GM10847 (cell line): Measurements from ENCODE around the gene PPP2R2B.

Source experiments
- POLR2A ChIP-seq: IDR thresholded peaks from 2 replicates; pipeline ENCODE4 v1.6.1; 2011; ENCODE audit not compliant: insufficient read length; ENCODE audit errors: extremely low read depth

Gene PPP2R2B

DNA sequence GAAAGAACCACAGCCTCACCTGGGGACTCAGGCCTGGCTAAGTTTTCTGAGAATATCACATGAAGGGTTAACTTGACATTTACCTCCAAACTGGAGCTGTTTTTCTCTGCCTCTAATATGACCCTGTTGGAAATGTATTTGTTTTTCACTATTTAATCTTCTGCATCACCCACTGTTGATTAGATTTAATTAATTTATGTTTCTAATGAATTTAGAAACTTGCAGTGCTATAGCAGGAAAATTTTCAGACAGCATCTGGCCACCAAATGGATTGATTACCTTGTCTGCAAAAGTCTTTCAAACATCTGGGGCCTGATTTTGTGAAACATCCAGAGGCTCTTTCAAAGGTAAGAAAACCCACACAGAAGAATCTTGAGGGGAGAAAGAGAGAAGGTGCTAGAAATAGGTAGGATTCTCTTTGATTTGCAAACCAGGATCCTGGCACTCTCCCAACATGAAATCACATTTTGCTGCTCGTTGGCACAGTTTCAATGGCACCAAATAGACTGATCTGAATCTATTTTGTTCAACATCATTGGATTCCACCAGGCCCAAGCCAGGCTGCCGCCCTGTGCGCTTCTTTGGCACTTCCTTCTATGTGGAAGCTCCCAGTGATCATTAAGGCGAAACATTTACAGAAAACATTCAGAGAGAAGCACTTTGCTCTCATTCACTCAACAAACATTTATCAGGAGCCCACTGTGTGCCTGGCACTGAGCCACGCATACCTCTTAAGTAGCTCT is 157.3 kb downstream of the PPP2R2B start:
- no peak for TF ChIP-seq POLR2A

DNA sequence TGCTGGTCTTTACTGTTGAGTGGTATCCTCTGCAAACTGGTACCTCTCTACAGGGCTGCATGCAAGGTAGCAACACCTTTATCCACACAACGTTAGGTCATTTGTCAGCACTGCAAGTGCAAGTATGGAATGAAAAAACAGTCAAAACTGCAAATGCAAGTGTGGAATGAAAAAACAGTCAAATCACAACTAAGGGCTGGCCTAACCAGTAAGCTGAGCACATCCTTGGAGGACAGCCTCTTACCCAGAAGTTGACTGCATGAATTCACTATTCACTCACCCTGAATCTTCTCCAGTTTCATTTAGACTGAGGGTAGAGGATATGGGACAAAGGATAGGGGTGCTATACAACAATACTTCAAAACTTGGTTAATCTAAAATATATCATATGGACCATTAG is 158.4 kb downstream of the PPP2R2B start:
- TF ChIP-seq POLR2A, result no peak

DNA sequence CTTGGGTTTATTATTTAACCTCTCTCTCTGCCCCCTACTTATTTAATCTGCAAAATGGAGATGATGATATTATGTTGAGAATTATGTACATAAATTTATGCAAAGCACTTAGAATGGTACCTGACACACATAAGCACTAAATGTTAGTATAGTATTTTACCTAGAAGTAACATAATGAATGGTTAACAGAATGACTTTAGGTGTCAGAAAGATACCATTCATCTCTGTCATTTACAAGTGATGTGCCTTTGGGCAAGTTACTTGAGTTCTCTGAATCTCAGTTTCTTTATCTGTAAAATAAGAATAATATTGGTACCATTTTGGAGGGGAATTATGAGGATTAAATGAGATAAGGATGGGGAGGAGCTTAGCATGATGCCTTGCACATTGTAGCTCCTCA is 159.4 kb downstream of the PPP2R2B start:
- no peak for TF ChIP-seq POLR2A

GRCh38 chr5:146718609-146719008 is 159.9 kb downstream of the PPP2R2B start:
- no peak for TF ChIP-seq POLR2A

DNA sequence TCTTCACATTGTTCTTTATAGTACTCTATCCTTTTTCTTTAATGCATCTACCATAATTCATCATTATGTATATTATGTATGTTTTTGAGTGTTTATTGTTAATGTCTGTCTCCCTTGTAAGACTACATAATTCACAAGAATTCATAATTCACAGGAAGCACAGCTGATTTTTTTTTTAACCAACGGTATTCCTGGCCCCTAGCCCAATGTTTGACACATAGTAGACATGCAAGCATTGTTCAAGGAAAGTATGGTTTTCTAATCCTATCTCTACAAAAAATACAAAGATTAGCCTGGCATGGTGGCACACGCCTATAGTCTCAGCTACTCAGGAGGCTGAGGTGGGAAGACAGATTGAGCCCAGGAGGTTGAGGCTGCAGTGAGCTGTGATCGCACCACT is 160.6 kb downstream of the PPP2R2B start:
- no peak for TF ChIP-seq POLR2A

GRCh38 chr5:146716636-146717035 is 161.9 kb downstream of the PPP2R2B start:
- TF ChIP-seq POLR2A, result no peak

DNA sequence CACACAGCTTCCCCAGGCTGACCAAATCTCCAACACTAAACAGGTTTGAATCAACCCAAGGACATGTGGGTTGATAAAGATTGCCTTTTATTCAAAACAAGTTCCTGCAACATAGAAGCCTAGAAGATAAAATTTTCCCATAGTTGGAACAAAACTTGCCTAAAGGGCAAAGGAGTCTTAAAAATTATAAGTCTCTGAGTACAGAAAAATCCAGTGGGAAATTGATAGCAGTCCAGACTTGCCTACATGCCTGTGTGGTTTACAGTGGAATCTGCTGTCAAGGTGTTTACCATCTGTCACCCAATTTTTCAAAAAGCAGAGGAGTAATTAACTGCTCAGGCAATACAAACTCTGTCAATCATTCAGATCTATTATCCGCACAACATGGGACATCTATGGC is 168.2 kb downstream of the PPP2R2B start:
- TF ChIP-seq POLR2A, result no peak

DNA sequence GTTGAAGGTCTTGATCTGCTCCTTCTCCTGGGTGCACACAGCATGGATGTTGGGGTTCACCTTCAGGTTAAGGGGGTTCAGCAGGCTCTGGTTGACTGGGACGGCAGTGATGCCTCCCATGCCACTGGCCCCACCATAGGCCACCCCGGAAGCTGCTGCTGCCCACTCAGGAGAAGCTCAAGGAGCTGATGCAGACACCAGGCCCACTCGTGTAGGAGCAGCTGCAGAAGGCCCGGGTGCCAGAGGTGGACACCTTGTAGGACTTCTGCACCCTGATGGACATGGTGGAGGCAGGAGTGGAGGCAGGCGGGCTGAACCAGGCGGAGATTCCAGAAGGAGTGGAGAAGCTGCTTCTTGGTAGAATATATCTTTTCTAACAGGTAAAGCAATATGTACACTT is 171.2 kb downstream of the PPP2R2B start:
- TF ChIP-seq POLR2A, result no peak

DNA sequence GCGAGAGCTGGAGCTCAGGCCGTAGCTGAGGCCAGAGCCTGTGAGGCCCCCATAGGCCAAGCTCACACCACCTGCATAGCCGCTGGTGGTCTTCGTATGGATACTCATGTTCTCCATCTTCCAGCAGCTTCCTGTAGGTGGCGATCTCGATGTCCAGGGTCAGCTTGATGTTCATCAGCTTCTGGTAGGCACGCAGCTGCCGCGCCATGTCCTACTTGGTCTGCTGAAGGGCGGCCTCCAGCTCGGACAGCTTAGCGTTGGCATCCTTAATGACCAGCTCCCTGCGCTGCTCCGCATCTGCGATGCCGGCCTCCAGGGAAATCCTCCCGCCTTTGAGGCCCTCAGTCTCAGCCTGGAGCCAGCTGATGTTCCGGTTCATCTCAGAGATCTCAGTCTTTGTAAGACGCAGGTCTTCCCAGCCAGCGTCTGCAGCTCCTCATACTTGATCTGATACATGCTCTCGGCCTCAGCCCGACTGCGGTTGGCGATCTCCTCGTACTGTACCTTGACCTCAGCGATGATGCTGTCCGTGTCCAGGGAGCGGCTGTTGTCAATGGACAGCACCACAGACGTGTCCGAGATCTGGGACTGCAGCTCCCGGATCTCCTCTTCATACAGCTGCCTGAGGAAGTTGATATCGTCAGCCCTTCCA is 172.1 kb downstream of the PPP2R2B start:
- TF ChIP-seq POLR2A, result no peak

DNA sequence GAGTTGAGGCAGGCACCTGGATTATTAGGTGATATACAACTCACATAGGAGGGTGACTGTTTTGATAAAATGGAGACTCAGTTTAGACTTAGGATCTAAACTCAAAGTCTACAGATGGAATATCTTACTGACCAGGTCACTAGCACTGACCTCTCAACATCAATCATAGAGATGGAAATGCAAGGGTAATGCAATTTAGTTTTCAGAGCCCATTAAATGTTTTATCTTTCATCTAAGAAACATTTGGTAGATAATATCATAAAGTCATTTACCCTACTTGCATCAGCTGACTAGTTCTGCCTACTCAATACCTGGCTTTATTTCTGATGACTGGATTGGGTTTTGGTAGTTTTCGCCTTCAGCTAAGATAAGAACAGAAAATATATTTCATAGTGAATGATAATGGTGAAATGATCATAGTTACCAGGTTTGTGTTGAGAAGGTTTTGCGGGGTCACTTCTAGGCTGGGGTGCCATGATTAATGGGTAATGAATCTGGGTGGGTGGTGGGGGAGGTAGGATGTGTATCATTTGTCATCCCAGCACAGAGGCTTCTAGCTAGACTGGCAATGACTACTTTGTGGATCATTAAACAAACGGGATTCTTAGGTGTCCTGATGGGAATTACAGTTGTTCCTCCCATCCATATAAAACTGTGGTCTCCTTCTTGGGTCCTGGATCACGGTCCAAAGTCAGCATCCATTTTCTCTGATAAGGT is 173.4 kb downstream of the PPP2R2B start:
- TF ChIP-seq POLR2A, result no peak

- no peak for TF ChIP-seq POLR2A
These were observed 174.7 kb downstream of the PPP2R2B start for GRCh38 chr5:146703899-146704298.

DNA sequence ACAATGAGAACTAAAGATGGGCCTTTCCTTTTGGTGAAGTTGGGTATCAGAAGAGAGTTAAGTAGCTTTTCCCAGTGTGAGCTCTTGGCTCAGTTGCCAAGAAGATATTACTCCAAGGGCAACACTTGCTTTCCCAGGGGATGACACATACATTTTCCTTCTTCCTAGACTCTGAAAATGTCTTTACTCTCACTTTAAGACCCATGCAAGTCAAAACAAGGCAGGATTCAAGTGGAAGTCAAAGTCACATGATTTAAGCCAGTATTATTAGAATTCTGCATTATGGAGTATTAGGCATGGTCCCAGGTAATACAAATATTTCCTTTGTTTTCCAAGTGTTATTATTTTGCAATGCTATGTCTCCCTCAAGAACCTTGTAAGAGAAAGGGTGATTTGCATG is 175.1 kb downstream of the PPP2R2B start:
- no peak for TF ChIP-seq POLR2A

GRCh38 chr5:146699664-146700418 is 178.7 kb downstream of the PPP2R2B start:
- no peak for TF ChIP-seq POLR2A

DNA sequence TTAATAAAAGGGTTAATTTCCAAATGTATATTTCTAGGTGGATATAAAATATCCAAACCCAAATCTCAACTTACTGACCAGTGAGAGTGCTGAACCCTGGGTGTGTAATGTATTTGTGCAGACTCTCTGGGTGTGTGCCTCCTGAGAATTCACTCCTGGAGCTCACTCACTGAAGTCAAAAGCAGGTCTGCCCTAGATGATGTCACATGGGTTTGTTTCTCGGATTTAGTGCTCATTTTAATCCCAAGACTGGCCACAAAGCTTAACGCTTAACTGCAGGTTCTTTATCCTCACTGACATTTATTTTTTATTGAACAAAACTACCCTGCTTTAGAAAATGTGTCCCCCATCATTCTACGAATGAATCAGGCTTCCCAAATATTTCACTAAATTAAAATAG is 179.4 kb downstream of the PPP2R2B start:
- TF ChIP-seq POLR2A, result no peak

GRCh38 chr5:146698651-146699050 is 179.9 kb downstream of the PPP2R2B start:
- TF ChIP-seq POLR2A, result no peak
